Coronary artery (tissue), 2 donors: ENCODE data around the gene ACCS.

ENCODE experiments used
- DNase-seq: peaks from one replicate; pipeline ENCODE4 v3.0.0-alpha.2; 2017; ENCODE audit warnings: low spot score
- H3K27ac ChIP-seq, 2 donors: fragments of 200-600 bp; sonication (generic); one replicate each; pipeline ENCODE4 v1.5.1; 2016 to 2019
- H3K4me3 ChIP-seq: fragments of 200-600 bp; sonication (generic); 2 replicates; pipeline ENCODE4 v1.5.1; 2016; ENCODE audit warnings: mild to moderate bottlenecking, moderate library complexity
- CTCF ChIP-seq: fragments of 200-600 bp; sonication (generic); IDR thresholded peaks from one replicate; pipeline ENCODE4 v1.5.1; 2019; ENCODE audit warnings: antibody characterized with exemption

ACCS gene

GRCh38 chr11:44072757-44073658 is 6.9 kb downstream of the ACCS start:
- DNase-seq = no peak
- no peak overlapping the region for H3K27ac ChIP-seq
- TF ChIP-seq CTCF = no peak
- H3K4me3 ChIP-seq = no peak overlapping the region

GRCh38 chr11:44078794-44079193 is 12.7 kb downstream of the ACCS start:
- DNase-seq = no peak
- Histone ChIP-seq H3K4me3 (no peak overlapping the region), H3K27ac (no peak overlapping the region)
- TF ChIP-seq CTCF = no peak

GRCh38 chr11:44079376-44079775 is 13.3 kb downstream of the ACCS start:
- no peak overlapping the region for H3K27ac ChIP-seq
- no peak for TF ChIP-seq CTCF
- no peak for DNase-seq
- no peak overlapping the region for H3K4me3 ChIP-seq

GRCh38 chr11:44080951-44081350 is 14.9 kb downstream of the ACCS start:
- no peak overlapping the region for H3K4me3 ChIP-seq
- no peak overlapping the region for H3K27ac ChIP-seq

GRCh38 chr11:44082645-44083044 is 16.6 kb downstream of the ACCS start:
- Histone ChIP-seq H3K4me3 (no peak overlapping the region), H3K27ac (no peak overlapping the region)
- no peak for TF ChIP-seq CTCF
- no peak for DNase-seq

More at GRCh38 chr11:44080951-44081350, 14.9 kb downstream of the ACCS start:
- DNase-seq = no peak
- TF ChIP-seq CTCF = no peak

GRCh38 chr11:44083433-44083832 is 17.4 kb downstream of the ACCS start:
- Histone ChIP-seq H3K4me3 (no peak overlapping the region), H3K27ac (no peak overlapping the region)
- DNase-seq = no peak
- TF ChIP-seq CTCF = no peak

GRCh38 chr11:44083906-44084305 is 17.8 kb downstream of the ACCS start:
- no peak overlapping the region for H3K4me3 ChIP-seq
- H3K27ac ChIP-seq = no peak overlapping the region
- no peak for DNase-seq
- TF ChIP-seq CTCF = no peak
